ENCODE results near the gene SH3RF1. TPM values are rescaled to one million over a fixed set of nuclear protein-coding genes. Genes with fewer than 3 reads are reported as not detected.

Gene SH3RF1
- total and polyA plus RNA-seq, 2 of the 8 experiments (the other 6 are each of a cell fraction or from before 2014, with no cell fraction given), result 6.9 to 15.1 TPM

DNA sequence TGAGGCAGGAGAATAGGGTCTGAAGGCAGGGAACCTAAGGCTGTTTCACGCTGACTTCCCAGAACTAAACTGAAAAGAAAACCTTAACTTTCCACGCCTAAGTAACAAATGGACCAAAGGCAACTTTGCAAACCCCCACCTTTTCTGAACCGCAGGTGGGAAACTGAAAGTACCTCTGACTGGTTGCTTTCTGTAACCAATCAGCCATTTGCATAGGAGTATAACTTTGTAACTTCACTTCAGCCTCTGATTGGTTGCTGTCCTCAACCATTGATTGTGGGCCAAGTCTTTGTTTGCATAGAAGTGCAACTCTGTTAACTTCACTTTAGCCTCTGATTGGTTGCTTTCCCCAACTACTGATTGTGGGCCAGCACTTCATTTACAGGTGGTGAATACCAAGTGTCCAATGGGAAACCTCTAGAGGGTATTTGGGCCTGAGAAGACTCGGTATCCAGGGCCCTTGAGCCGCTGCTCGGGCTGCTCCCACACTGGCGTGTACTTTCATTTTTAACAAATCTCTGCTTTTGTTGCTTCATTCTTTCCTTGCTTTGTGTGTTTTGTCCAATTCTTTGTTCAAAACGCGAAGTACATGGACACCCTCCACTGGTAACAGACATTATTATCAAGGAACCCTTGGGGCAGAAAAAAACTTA lies 139.1 kb downstream of the SH3RF1 start:
- H2AFZ ChIP-seq (ENCODE audit: low read length), result no peak overlapping the region
- H3K79me2 ChIP-seq (ENCODE audit: control insufficient read depth in 1 of 2, insufficient read depth in 2 of 2, low read length in 2 of 2), result no peaks in the 10 kb centered on the region

More for the DNA sequence above, 139.1 kb downstream of the SH3RF1 start:
- Histone ChIP-seq H3K4me2 (ENCODE audit: insufficient read depth in 1 of 2, low read depth in 2 of 2, low read length in 2 of 2) (no peak overlapping the region), H3K23me2 (ENCODE audit: low read depth, low read length) (no peaks in the 10 kb centered on the region), H2BK15ac (ENCODE audit: low read length) (no peak overlapping the region), H3K27me3 (replicated peaks in 1 of 4; ENCODE audit: control insufficient read depth in 3 of 4, extremely low read depth in 1 of 4, insufficient read depth in 3 of 4, low read length in 3 of 4) (no peaks in the 10 kb centered on the region), H2BK20ac (ENCODE audit: low read length) (no peak overlapping the region), H4K8ac (ENCODE audit: extremely low read depth, insufficient read depth, low read length) (no peak overlapping the region), H2BK12ac (ENCODE audit: low read depth, low read length) (no peak overlapping the region), H3K18ac (ENCODE audit: extremely low read depth, low read length) (no peak overlapping the region), H2BK5ac (ENCODE audit: low read depth, low read length) (no peak overlapping the region), H3K4me3 (ENCODE audit: extremely low read depth in 1 of 4, insufficient read depth in 2 of 4, low read depth in 3 of 4, low read length in 4 of 4) (no peak overlapping the region), H4K5ac (ENCODE audit: insufficient read length, low read depth, low read length) (no peak overlapping the region), H3K23ac (ENCODE audit: insufficient read length) (no peak overlapping the region), H3K56ac (replicated peaks; ENCODE audit: insufficient read length, low read depth, low read length) (no peak overlapping the region), H4K91ac (replicated peaks; ENCODE audit: insufficient read length, low read length) (no peak overlapping the region), H3K14ac (ENCODE audit: insufficient read length) (no peak overlapping the region), H3K4me1 (replicated peaks in 1 of 4; ENCODE audit: control insufficient read depth in 3 of 4, insufficient read depth in 4 of 4, low read length in 3 of 4) (no peaks in the 10 kb centered on the region), H3K4ac (replicated peaks; ENCODE audit: insufficient read length, low read depth, low read length) (no peak overlapping the region), H4K20me1 (replicated peaks in 1 of 2; ENCODE audit: control insufficient read depth in 1 of 2, insufficient read depth in 2 of 2, low read length in 2 of 2) (no peaks in the 10 kb centered on the region), H3K9me3 (ENCODE audit: insufficient read depth in 2 of 2, low read depth in 1 of 2, low read length in 1 of 2) (no peaks in the 10 kb centered on the region), H3K36me3 (ENCODE audit: control insufficient read depth in 2 of 4, insufficient read depth in 4 of 4, low read length in 3 of 4) (peaks cover 0 to 24% (median 7%) of the 10 kb centered on the region in 4 experiments; a peak in 7 of 8 replicates), H3K79me1 (ENCODE audit: low read depth, low read length) (no peaks in the 10 kb centered on the region), H3K9ac (replicated peaks in 1 of 4; ENCODE audit: extremely low read depth in 1 of 4, low read depth in 3 of 4, low read length in 3 of 4) (no peak overlapping the region), H2AK5ac (ENCODE audit: low read depth, low read length) (no peak overlapping the region), H2BK120ac (replicated peaks; ENCODE audit: low read depth, low read length) (no peak overlapping the region), H3K27ac (ENCODE audit: low read depth, low read length) (no peak overlapping the region)
- TF ChIP-seq TAF1 (IDR thresholded peaks at IDR 0.05; ENCODE audit: low read depth, low read length) (no peak), SIX5 (IDR thresholded peaks at IDR 0.05; ENCODE audit: low read depth, low read length) (no peak), SP2 (IDR thresholded peaks at IDR 0.05; ENCODE audit: low read length) (no peak), ASH2L (IDR thresholded peaks at IDR 0.05; ENCODE audit: low read length) (no peak), SIRT6 (IDR thresholded peaks at IDR 0.05; ENCODE audit: low read length) (no peak), HDAC6 (IDR thresholded peaks at IDR 0.05; ENCODE audit: low read depth, low read length) (no peak), CEBPB (IDR thresholded peaks at IDR 0.05; ENCODE audit: low read depth, low read length) (no peak), BRCA1 (IDR thresholded peaks at IDR 0.05; ENCODE audit: low read depth, low read length) (no peak)
- ChIA-PET CTCF (ENCODE audit: partially characterized antibody) (no interaction called here), POLR2A (ENCODE audit: partially characterized antibody) (no interaction called here)
- DNase-seq (ENCODE audit: low read depth in 1 of 2, low spot score in 2 of 2), result no peak
- 79% methylated on average over 9 of the region's 9 CpGs; no CpG with 5 or more reads in 1 of the 2 experiments for WGBS, 2 experiments (ENCODE audit: extremely low coverage in 1 of 2, insufficient coverage in 1 of 2, insufficient read length in 1 of 2, insufficient replicate concordance in 2 of 2, low coverage in 1 of 2, low lambda C conversion rate in 2 of 2, missing lambda C conversion rate in 1 of 2)
- FAIRE-seq, result no peak
